Bronchial epithelial cell (primary cell): ENCODE data around the gene CDKN2A. TPM values are rescaled to one million over a fixed set of nuclear protein-coding genes. Genes with fewer than 3 reads are reported as not detected.
"Not testable (repeated sequence)": the region's sequence is repeated elsewhere in the genome, so short reads cannot be mapped to it uniquely, and the experiment has no call there.

Experiments
- DNase-seq: peaks from one replicate; pipeline ENCODE4 v3.0.0-alpha.2; 2010; ENCODE audit warnings: low read depth
- FAIRE-seq: peaks from 2 replicates; lab custom pipeline; 2011; peaks lifted over from hg19 to GRCh38; lab: Jason Lieb, UNC
- H3K27me3 ChIP-seq: 2 replicates; pipeline ENCODE4 v1.5.1; 2011; ENCODE audit warnings: low read length; ENCODE audit not compliant: control insufficient read depth, insufficient read depth
- H3K36me3 ChIP-seq: 2 replicates; pipeline ENCODE4 v1.5.1; 2011; ENCODE audit warnings: low read length; ENCODE audit not compliant: control insufficient read depth, insufficient read depth
- H3K4me3 ChIP-seq: 2 replicates; pipeline ENCODE4 v1.5.1; 2011; ENCODE audit warnings: mild to moderate bottlenecking, low read depth, low read length, control low read depth
- CTCF ChIP-seq: IDR thresholded peaks from 2 replicates; pipeline ENCODE4 v1.5.1; 2011; ENCODE audit warnings: mild to moderate bottlenecking, moderate library complexity, low read length, control low read depth, inconsistent platforms; ENCODE audit not compliant: insufficient read depth, severe bottlenecking
- total RNA-seq: library from RNA; depleted of rRNA; stranded (reverse); fragments of >200 nt; gene quantifications from 2 replicates; pipeline ENCODE4 v1.2.1, GENCODE V29; 2014

CDKN2A gene
- total RNA-seq, 1 donor from 2014 or later: 1.6 TPM

- Histone ChIP-seq H3K27me3 (peaks cover 30% of the 10 kb centered on the region), H3K4me3 (peak overlapping the region; percentile 19), H3K36me3 (no peaks in the 10 kb centered on the region)
- DNase-seq (peak; percentile 62), FAIRE-seq (no peak)
- peak; percentile 80 for TF ChIP-seq CTCF
Measured at GRCh38 chr9:21965401-21965951, 28.7 kb downstream of the CDKN2A start.

- no peaks in the 10 kb centered on the region for H3K36me3 ChIP-seq
- peaks cover 25% of the 10 kb centered on the region for H3K27me3 ChIP-seq
- TF ChIP-seq CTCF: no peak
- H3K4me3 ChIP-seq: peak overlapping the region; percentile 19
- DNase-seq (peak; percentile 49), FAIRE-seq (no peak)
Measured at GRCh38 chr9:21964925-21965385, 29.2 kb downstream of the CDKN2A start.

GRCh38 chr9:21961569-21961968 is 32.6 kb downstream of the CDKN2A start:
- no peak for TF ChIP-seq CTCF
- H3K27me3 ChIP-seq: peaks cover 3% of the 10 kb centered on the region

GRCh38 chr9:21959268-21959667 is 34.9 kb downstream of the CDKN2A start:
- FAIRE-seq: not testable (repeated sequence)

More at GRCh38 chr9:21961569-21961968, 32.6 kb downstream of the CDKN2A start:
- H3K36me3 ChIP-seq: no peaks in the 10 kb centered on the region
- no peak for FAIRE-seq
- no peak overlapping the region for H3K4me3 ChIP-seq
- DNase-seq: no peak

GRCh38 chr9:21958833-21959232 is 35.4 kb downstream of the CDKN2A start:
- no peaks in the 10 kb centered on the region for H3K36me3 ChIP-seq
- H3K27me3 ChIP-seq: no peaks in the 10 kb centered on the region
- no peak overlapping the region for H3K4me3 ChIP-seq
- no peak for TF ChIP-seq CTCF
- DNase-seq: no peak
- FAIRE-seq: no peak

More at GRCh38 chr9:21959268-21959667, 34.9 kb downstream of the CDKN2A start:
- H3K4me3 ChIP-seq, H3K27me3 ChIP-seq, DNase-seq, H3K36me3 ChIP-seq: not testable (repeated sequence)

GRCh38 chr9:21945606-21946005 is 48.6 kb downstream of the CDKN2A start:
- DNase-seq (no peak), FAIRE-seq (no peak)
- Histone ChIP-seq H3K36me3 (no peaks in the 10 kb centered on the region), H3K4me3 (no peak overlapping the region), H3K27me3 (no peaks in the 10 kb centered on the region)
- TF ChIP-seq CTCF: no peak
